DOHH2 (cell line): ENCODE measurements around the gene TOX3.

Source experiments
- EZH2phosphoT487 ChIP-seq: fragments of 200-600 bp; sonication (generic); IDR thresholded peaks from 2 replicates; pipeline ENCODE4 v1.6.1; 2017; ENCODE audit warnings: borderline replicate concordance, mild to moderate bottlenecking, antibody characterized with exemption, low read length, moderate library complexity, mixed read lengths
- TF ChIP-seq, protein P1 (sequence below): fragments of 200-600 bp; sonication (generic); IDR thresholded peaks from one replicate; pipeline ENCODE4 v1.5.1; 2014; ENCODE audit warnings: antibody characterized with exemption, mild to moderate bottlenecking, low read depth, low read length; ENCODE audit not compliant: poor library complexity, severe bottlenecking

DNA sequence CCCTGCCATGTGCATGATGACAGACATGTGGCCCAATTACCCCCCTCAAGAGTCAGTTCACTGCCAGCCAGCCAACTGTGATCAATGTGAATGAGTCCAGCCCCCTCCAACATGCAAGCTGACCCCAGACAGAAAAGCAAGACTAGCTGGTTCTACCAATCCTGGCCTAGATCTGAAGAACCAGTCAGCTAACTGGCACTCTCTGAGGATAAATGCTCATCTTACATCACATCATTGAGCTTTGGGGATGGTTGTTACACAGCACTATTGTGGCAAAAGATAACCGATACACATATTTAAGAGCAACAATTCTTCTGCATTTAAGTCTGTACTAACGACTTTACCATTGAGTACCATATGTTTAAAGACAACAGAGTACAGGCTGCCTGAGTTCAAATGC lies 106.7 kb downstream of the TOX3 start:
- TF ChIP-seq, protein P1, sequence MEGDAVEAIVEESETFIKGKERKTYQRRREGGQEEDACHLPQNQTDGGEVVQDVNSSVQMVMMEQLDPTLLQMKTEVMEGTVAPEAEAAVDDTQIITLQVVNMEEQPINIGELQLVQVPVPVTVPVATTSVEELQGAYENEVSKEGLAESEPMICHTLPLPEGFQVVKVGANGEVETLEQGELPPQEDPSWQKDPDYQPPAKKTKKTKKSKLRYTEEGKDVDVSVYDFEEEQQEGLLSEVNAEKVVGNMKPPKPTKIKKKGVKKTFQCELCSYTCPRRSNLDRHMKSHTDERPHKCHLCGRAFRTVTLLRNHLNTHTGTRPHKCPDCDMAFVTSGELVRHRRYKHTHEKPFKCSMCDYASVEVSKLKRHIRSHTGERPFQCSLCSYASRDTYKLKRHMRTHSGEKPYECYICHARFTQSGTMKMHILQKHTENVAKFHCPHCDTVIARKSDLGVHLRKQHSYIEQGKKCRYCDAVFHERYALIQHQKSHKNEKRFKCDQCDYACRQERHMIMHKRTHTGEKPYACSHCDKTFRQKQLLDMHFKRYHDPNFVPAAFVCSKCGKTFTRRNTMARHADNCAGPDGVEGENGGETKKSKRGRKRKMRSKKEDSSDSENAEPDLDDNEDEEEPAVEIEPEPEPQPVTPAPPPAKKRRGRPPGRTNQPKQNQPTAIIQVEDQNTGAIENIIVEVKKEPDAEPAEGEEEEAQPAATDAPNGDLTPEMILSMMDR: no peak
- TF ChIP-seq EZH2phosphoT487: no peak
